IMR-90 (cell line): ENCODE data around the gene HELZ. TPM values are rescaled to one million over a fixed set of nuclear protein-coding genes. Genes with fewer than 3 reads are reported as not detected.

ENCODE experiments used
- ATAC-seq: fragments of 200-7000 bp; cut with Tn5 transposase; 2 replicates; pipeline ENCODE4 v1.9.1; 2020; ENCODE audit warnings: low read depth, mild to moderate bottlenecking, moderate library complexity
- BruUV-seq: library from RNA; stranded (reverse); fragments of 400-500 nt; replicated peaks from 2 replicates; lab custom pipeline; 2021; lab: Mats Ljungman, UMichigan
- CTCF ChIA-PET: fragments of 300-600 bp; formaldehyde crosslinking; extraction: SDS; loops from one replicate; lab custom pipeline; 2021; ENCODE audit warnings: antibody characterized with exemption; lab: Yijun Ruan, JAX
- POLR2A ChIA-PET: fragments of 300-600 bp; sonication (Branson Sonifier 250); formaldehyde crosslinking; loops from one replicate; lab custom pipeline; 2022; ENCODE audit warnings: antibody characterized with exemption; ENCODE audit not compliant: unreplicated experiment; lab: Charles Lee
- DNase-seq: peaks from one replicate; pipeline ENCODE4 v3.0.0; 2013
- H2AFZ ChIP-seq: replicated peaks from 2 replicates; pipeline ENCODE3; 2013; ENCODE audit warnings: low read length, mild to moderate bottlenecking; ENCODE audit not compliant: poor library complexity
- H2AK5ac ChIP-seq: 2 replicates; pipeline ENCODE4 v1.6.1; 2013; ENCODE audit warnings: low read depth, low read length, inconsistent platforms
- H2AK9ac ChIP-seq: replicated peaks from 2 replicates; pipeline ENCODE3; 2013; ENCODE audit warnings: mild to moderate bottlenecking, low read depth, low read length, moderate library complexity; ENCODE audit not compliant: poor library complexity
- H2BK120ac ChIP-seq: 2 replicates; pipeline ENCODE4 v1.6.1; 2013; ENCODE audit warnings: low read depth, low read length, inconsistent platforms
- H2BK15ac ChIP-seq: 3 replicates; pipeline ENCODE4 v1.6.1; 2013; ENCODE audit warnings: low read depth, low read length, inconsistent platforms
- H2BK20ac ChIP-seq: 2 replicates; pipeline ENCODE4 v1.6.1; 2013; ENCODE audit warnings: low read depth, mild to moderate bottlenecking, inconsistent platforms, low read length, moderate library complexity
- H2BK5ac ChIP-seq: 2 replicates; pipeline ENCODE4 v1.6.1; 2013; ENCODE audit warnings: mild to moderate bottlenecking, low read depth, low read length, inconsistent platforms; ENCODE audit not compliant: poor library complexity, severe bottlenecking
- H3K14ac ChIP-seq: replicated peaks from 2 replicates; pipeline ENCODE4 v1.6.1; 2013; ENCODE audit warnings: low read depth, low read length, inconsistent platforms
- H3K18ac ChIP-seq: 2 replicates; pipeline ENCODE4 v1.6.1; 2013; ENCODE audit warnings: low read depth, low read length, control low read depth
- H3K23ac ChIP-seq: 2 replicates; pipeline ENCODE4 v1.6.1; 2013; ENCODE audit warnings: low read depth, low read length, inconsistent platforms
- H3K27ac ChIP-seq: 2 replicates; pipeline ENCODE4 v1.5.1; 2013; ENCODE audit warnings: mild to moderate bottlenecking, control low read depth, low read length; ENCODE audit not compliant: insufficient read depth
- H3K27me3 ChIP-seq: 2 replicates; pipeline ENCODE4 v1.6.1; 2013; ENCODE audit warnings: low read length; ENCODE audit not compliant: control insufficient read depth, insufficient read depth
- H3K36me3 ChIP-seq: 2 replicates; pipeline ENCODE4 v1.6.1; 2013; ENCODE audit warnings: low read length, mixed read lengths; ENCODE audit not compliant: control insufficient read depth, insufficient read depth
- H3K4ac ChIP-seq: 2 replicates; pipeline ENCODE4 v1.6.1; 2013; ENCODE audit warnings: low read depth, low read length, inconsistent platforms
- H3K4me1 ChIP-seq: 2 replicates; pipeline ENCODE4 v1.6.1; 2013; ENCODE audit warnings: low read length, mixed read lengths; ENCODE audit not compliant: control insufficient read depth, insufficient read depth
- H3K4me2 ChIP-seq: 2 replicates; pipeline ENCODE4 v1.6.1; 2013; ENCODE audit warnings: low read depth, mild to moderate bottlenecking, control low read depth, low read length, moderate library complexity
- H3K4me3 ChIP-seq: 2 replicates; pipeline ENCODE4 v1.5.1; 2013; ENCODE audit warnings: low read depth, mild to moderate bottlenecking, control low read depth, low read length, moderate library complexity; ENCODE audit not compliant: insufficient read depth
- H3K56ac ChIP-seq: 2 replicates; pipeline ENCODE4 v1.6.1; 2013; ENCODE audit warnings: low read length, inconsistent platforms; ENCODE audit not compliant: insufficient read depth; ENCODE audit errors: extremely low read depth
- H3K79me1 ChIP-seq, 2 experiments: 2 replicates each; pipeline ENCODE4 v1.6.1; 2013; ENCODE audit warnings: low read length in 2 of 2, inconsistent platforms in 1 of 2, low read depth in 1 of 2
- H3K9ac ChIP-seq: 2 replicates; pipeline ENCODE4 v1.6.1; 2013; ENCODE audit warnings: low read depth, low read length, control low read depth
- H3K9me1 ChIP-seq: 2 replicates; pipeline ENCODE4 v1.6.1; 2013; ENCODE audit warnings: low read length, inconsistent platforms; ENCODE audit not compliant: insufficient read depth
- H3K9me3 ChIP-seq: 2 replicates; pipeline ENCODE4 v1.6.1; 2013; ENCODE audit warnings: low read length; ENCODE audit not compliant: control insufficient read depth, insufficient read depth
- H4K20me1 ChIP-seq: 2 replicates; pipeline ENCODE4 v1.6.1; 2013; ENCODE audit warnings: low read length, inconsistent platforms; ENCODE audit not compliant: insufficient read depth
- H4K5ac ChIP-seq: 2 replicates; pipeline ENCODE4 v1.6.1; 2013; ENCODE audit warnings: mild to moderate bottlenecking, low read depth, low read length, control low read depth
- H4K8ac ChIP-seq, 2 experiments: 2 replicates each; pipeline ENCODE4 v1.6.1; 2013; ENCODE audit warnings: low read depth in 2 of 2, low read length in 2 of 2, control low read depth in 1 of 2, inconsistent platforms in 1 of 2
- H4K91ac ChIP-seq: 2 replicates; pipeline ENCODE4 v1.6.1; 2013; ENCODE audit warnings: low read depth, low read length, inconsistent platforms; ENCODE audit not compliant: insufficient read depth
- BHLHE40 ChIP-seq: fragments of 150-350 bp; IDR thresholded peaks from 2 replicates; pipeline ENCODE4 v1.6.1; 2016; ENCODE audit warnings: mild to moderate bottlenecking, low read depth, low read length
- FOS ChIP-seq: fragments of 150-350 bp; IDR thresholded peaks from 2 replicates; pipeline ENCODE4 v1.6.1; 2016; ENCODE audit warnings: low read depth, low read length
- MAFK ChIP-seq: IDR thresholded peaks from 2 replicates; pipeline ENCODE4 v1.6.1; 2012; ENCODE audit warnings: low read depth, low read length, improper control_type of control experiment
- MAZ ChIP-seq: IDR thresholded peaks from 2 replicates; pipeline ENCODE4 v1.6.1; 2012; ENCODE audit warnings: low read depth, mild to moderate bottlenecking, low read length, improper control_type of control experiment, moderate library complexity, borderline replicate concordance
- NFE2L2 ChIP-seq: fragments of 150-350 bp; IDR thresholded peaks from 2 replicates; pipeline ENCODE4 v1.6.1; 2016; ENCODE audit warnings: low read depth, mild to moderate bottlenecking, low read length
- POLR2A ChIP-seq: IDR thresholded peaks from 2 replicates; pipeline ENCODE4 v1.6.1; 2012; ENCODE audit warnings: mild to moderate bottlenecking, low read depth, low read length
- RAD21 ChIP-seq: IDR thresholded peaks from 2 replicates; pipeline ENCODE4 v1.6.1; 2012; ENCODE audit warnings: low read length, improper control_type of control experiment
- RFX5 ChIP-seq: IDR thresholded peaks from 2 replicates; pipeline ENCODE4 v1.8.0; 2012; ENCODE audit warnings: low read depth, mild to moderate bottlenecking, low read length, moderate library complexity
- USF2 ChIP-seq: fragments of 150-350 bp; IDR thresholded peaks from 2 replicates; pipeline ENCODE4 v1.6.1; 2017; ENCODE audit warnings: mild to moderate bottlenecking, antibody characterized with exemption, low read length, low read depth
- WGBS, 2 experiments: methylation state at CpG; one replicate each; pipeline versions ENCODE4 v1.1.5 to v1.1.7; 2013; ENCODE audit warnings: missing lambda C conversion rate in 2 of 2; ENCODE audit not compliant: insufficient read length in 1 of 2; ENCODE audit errors: extremely low coverage in 2 of 2; 5-methylcytosine and 5-hydroxymethylcytosine counted together
- dilution Hi-C: fragments of 300-500 bp; cut with HindIII; formaldehyde crosslinking; loops from one replicate; pipeline ENCODE4 v1.14.3; 2018; ENCODE audit warnings: low sequenced_read_pairs; ENCODE audit not compliant: unreplicated experiment
- in situ Hi-C: fragments of 300-500 bp; cut with MboI; formaldehyde crosslinking; loops from 3 replicates; pipeline ENCODE4 v1.14.3; 2019; ENCODE audit warnings: low sequenced_read_pairs, inconsistent platforms, mixed read lengths
- intact Hi-C: fragments of 100-400 bp; cut with micrococcal nuclease; formaldehyde crosslinking; loops from 2 replicates; pipeline ENCODE4 v1.10.0; 2022
- polyA plus RNA-seq, 3 experiments: library from polyadenylated mRNA; depleted of rRNA; stranded (reverse); fragments of >200 nt; gene quantifications; 2 replicates each; pipeline ENCODE4 v1.2.3, GENCODE V29; 2012; ENCODE audit warnings: low replicate concordance in 1 of 3
- total RNA-seq: library from RNA; depleted of rRNA; stranded (reverse); fragments of >200 nt; gene quantifications from 2 replicates; pipeline ENCODE4 v1.2.3, GENCODE V29; 2012
- TF ChIP-seq, protein P1 (sequence below): conservative IDR thresholded peaks from 2 replicates; pipeline ENCODE4 v1.5.1; 2012; ENCODE audit warnings: mild to moderate bottlenecking, low read depth, low read length, improper control_type of control experiment

HELZ gene
- total and polyA plus RNA-seq, 2 of the 4 experiments (the other 2 are of a cell fraction), result 8.0 to 60.6 TPM

GRCh38 chr17:67186782-67187181 is 58.2 kb downstream of the HELZ start:
- no peak for TF ChIP-seq RFX5
- no peak for TF ChIP-seq RAD21
- no peak for TF ChIP-seq NFE2L2
- TF ChIP-seq POLR2A, result no peak
- TF ChIP-seq MAFK, result no peak
- TF ChIP-seq, protein P1, sequence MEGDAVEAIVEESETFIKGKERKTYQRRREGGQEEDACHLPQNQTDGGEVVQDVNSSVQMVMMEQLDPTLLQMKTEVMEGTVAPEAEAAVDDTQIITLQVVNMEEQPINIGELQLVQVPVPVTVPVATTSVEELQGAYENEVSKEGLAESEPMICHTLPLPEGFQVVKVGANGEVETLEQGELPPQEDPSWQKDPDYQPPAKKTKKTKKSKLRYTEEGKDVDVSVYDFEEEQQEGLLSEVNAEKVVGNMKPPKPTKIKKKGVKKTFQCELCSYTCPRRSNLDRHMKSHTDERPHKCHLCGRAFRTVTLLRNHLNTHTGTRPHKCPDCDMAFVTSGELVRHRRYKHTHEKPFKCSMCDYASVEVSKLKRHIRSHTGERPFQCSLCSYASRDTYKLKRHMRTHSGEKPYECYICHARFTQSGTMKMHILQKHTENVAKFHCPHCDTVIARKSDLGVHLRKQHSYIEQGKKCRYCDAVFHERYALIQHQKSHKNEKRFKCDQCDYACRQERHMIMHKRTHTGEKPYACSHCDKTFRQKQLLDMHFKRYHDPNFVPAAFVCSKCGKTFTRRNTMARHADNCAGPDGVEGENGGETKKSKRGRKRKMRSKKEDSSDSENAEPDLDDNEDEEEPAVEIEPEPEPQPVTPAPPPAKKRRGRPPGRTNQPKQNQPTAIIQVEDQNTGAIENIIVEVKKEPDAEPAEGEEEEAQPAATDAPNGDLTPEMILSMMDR, result no peak
- no peak for TF ChIP-seq FOS
- no peak for TF ChIP-seq BHLHE40
- no peak for TF ChIP-seq USF2
- TF ChIP-seq MAZ, result no peak
- Histone ChIP-seq H3K4me1 (no peaks in the 10 kb centered on the region), H2BK5ac (no peak overlapping the region), H3K4me3 (no peak overlapping the region), H4K5ac (no peak overlapping the region), H3K36me3 (peaks cover 9% of the 10 kb centered on the region), H3K4me2 (no peak overlapping the region), H3K9me3 (no peaks in the 10 kb centered on the region), H3K27me3 (no peaks in the 10 kb centered on the region), H3K14ac (no peak overlapping the region), H3K4ac (no peak overlapping the region), H3K23ac (no peak overlapping the region), H3K27ac (no peak overlapping the region), H2BK120ac (no peak overlapping the region), H2AK5ac (no peak overlapping the region), H4K8ac (no peak overlapping the region), H4K91ac (no peak overlapping the region), H2BK20ac (no peak overlapping the region), H2AK9ac (no peak overlapping the region), H4K20me1 (no peaks in the 10 kb centered on the region), H3K79me1 (peaks cover 0 to 21% of the 10 kb centered on the region in 2 experiments; a peak in 3 of 4 replicates), H3K56ac (no peak overlapping the region), H3K18ac (no peak overlapping the region), H2AFZ (no peak overlapping the region), H2BK15ac (no peak overlapping the region), H3K9me1 (0 out of 2 replicates have a peak, but pooled peaks cover 3% of the 10 kb centered on the region), H3K9ac (no peak overlapping the region)
- BruUV-seq, result no TSS peak
- ATAC-seq (no peak), DNase-seq (no peak)
- WGBS, 2 experiments, result 100% methylated on average over 2 of the region's 4 CpGs; no CpG with 5 or more reads in 1 of the 2 experiments
- intact Hi-C loops, result no loop called here
- in situ Hi-C loops, result no loop called here
- CTCF ChIA-PET, result no interaction called here
- POLR2A ChIA-PET, result no interaction called here
- dilution Hi-C loops, result no loop called here
